HG03103 (cell line): ENCODE results near the gene SPEN.
"Not testable (repeated sequence)": the region's sequence is repeated elsewhere in the genome, so short reads cannot be mapped to it uniquely, and the experiment has no call there.

Experiments
- ATAC-seq: cut with Tn5 transposase; IDR thresholded peaks from one replicate; pipeline ENCODE4 v1.9.1; 2021; ENCODE audit warnings: low read depth; ENCODE audit not compliant: unreplicated experiment

Gene SPEN

DNA sequence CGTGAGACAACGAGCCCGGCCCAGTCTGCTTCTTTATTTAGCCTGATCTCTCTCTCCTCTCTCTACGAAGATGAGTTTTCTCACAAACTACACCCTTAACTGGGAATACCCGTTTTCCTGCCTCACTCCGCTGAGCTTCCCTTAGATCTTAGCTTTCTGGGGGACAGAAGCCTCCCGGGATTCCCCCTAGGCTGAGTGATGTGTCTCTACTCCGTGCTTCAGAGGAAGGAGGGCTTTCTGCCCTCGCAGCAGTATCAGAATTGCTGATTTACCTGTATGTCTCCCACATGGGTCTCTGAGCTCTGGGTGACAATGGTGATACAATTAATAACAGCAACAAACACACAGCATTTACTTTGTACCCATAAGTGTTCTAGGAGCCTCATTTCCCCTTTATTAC lies 127.3 kb downstream of the SPEN start:
- no peak for ATAC-seq

GRCh38 chr1:15975358-15975804 lies 127.9 kb downstream of the SPEN start:
- peak; percentile 58 for ATAC-seq

GRCh38 chr1:15975805-15976680 lies 128.5 kb downstream of the SPEN start, which contains the start of gene ZBTB17:
ZBTB17 (minus strand) TSS chr1:15976101; CDS start chr1:15948495, 27,606 bp downstream.
- ATAC-seq, result peak; percentile 84

DNA sequence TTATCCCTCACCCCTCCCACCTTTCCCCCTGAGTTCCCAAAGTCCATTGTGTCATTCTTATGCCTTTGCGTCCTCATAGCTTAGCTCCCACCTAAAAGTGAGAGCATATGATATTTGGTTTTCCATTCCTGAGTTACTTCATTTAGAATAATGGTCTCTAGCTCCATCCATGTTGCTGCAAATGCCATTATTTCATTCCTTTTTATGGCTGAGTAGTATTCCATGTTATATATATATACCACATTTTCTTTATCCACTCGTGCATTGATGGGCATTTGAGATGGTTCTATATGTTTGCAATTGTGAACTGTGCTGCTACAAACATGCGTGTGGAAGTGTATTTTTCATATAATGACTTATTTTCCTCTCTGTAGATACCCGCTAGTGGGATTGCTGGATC lies 130.4 kb downstream of the SPEN start:
- not testable (repeated sequence) for ATAC-seq

GRCh38 chr1:15981679-15982078 lies 134.2 kb downstream of the SPEN start:
- ATAC-seq, result no peak

- no peak for ATAC-seq
Observed at GRCh38 chr1:15983275-15983674, 135.8 kb downstream of the SPEN start.

- no peak for ATAC-seq
Observed at GRCh38 chr1:15985611-15986297, 138.2 kb downstream of the SPEN start.

GRCh38 chr1:15988856-15989736 lies 141.6 kb downstream of the SPEN start:
- ATAC-seq, result no peak

DNA sequence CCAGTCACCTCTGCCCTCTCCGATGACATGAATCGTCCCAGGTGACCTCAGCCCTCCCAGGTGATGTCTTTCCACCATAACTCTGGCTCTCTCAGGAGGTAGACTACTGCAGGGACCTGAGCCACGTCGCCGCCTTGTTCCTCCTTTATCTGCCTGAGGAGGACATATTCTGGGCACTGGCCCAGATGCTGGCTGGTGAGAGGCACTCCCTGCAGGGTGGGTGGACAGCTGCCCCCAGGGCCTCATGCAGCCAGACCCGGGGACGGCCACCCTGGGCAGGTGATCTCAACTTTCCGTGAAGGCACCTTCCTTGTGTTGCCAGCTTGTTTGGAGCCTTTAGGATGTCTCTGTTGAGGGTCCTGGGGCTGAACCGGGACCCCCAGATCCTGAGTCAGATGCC lies 142.3 kb downstream of the SPEN start:
- ATAC-seq, result no peak
